Measurements from ENCODE around the gene CLUH. TPM values are rescaled to one million over a fixed set of nuclear protein-coding genes. Genes with fewer than 3 reads are reported as not detected.

CLUH gene
- polyA plus RNA-seq, 1 of the 3 experiments (the other 2 are of a cell fraction): 32.2 TPM

GRCh38 chr17:2682176-2682938 lies 29.2 kb downstream of the CLUH start:
- peaks cover 17% of the 10 kb centered on the region; the same call in 1 of the 2 replicates for H3K79me2 ChIP-seq (ENCODE audit: insufficient read depth)
- CTCF ChIA-PET: interaction anchor here (0.9 kb wide), 1 partner anchor 17 kb away, joined by 3 read pairs; no protein-coding TSS in a partner anchor

More at GRCh38 chr17:2682176-2682938, 29.2 kb downstream of the CLUH start:
- no peak for DNase-seq
- H3K9me3 ChIP-seq: no peaks in the 10 kb centered on the region
- H3K27me3 ChIP-seq (ENCODE audit: insufficient read depth): no peaks in the 10 kb centered on the region
- no peak overlapping the region for H2AFZ ChIP-seq (ENCODE audit: low read depth)
- WGBS (ENCODE audit: low lambda C conversion rate): 81% methylated on average over 3 of the region's 3 CpGs
- H3K9me2 ChIP-seq: no peaks in the 10 kb centered on the region
- peaks cover 0 to 4% of the 10 kb centered on the region in 2 experiments; a peak in 1 of 4 replicates for H3K4me1 ChIP-seq (ENCODE audit: control insufficient read depth in 1 of 2, insufficient read depth in 2 of 2, low read depth in 1 of 2, low read length in 1 of 2)
- POLR2A ChIA-PET: no interaction called here
- H3K4me2 ChIP-seq: no peak overlapping the region
- no peak for TF ChIP-seq MXI1 (IDR thresholded peaks at IDR 0.05; ENCODE audit: low read depth, low read length)
- TF ChIP-seq FOSL2 (IDR thresholded peaks at IDR 0.05; ENCODE audit: borderline replicate concordance, low read depth): no peak
- TF ChIP-seq NFIC (IDR thresholded peaks at IDR 0.05; ENCODE audit: borderline replicate concordance): no peak
- no peak for TF ChIP-seq JUND (IDR thresholded peaks at IDR 0.05)
- TF ChIP-seq EP300 (IDR thresholded peaks at IDR 0.05; ENCODE audit: borderline replicate concordance in 1 of 2, low read depth in 1 of 2, low read length in 1 of 2): no peak
- no peak for TF ChIP-seq TEAD4 (IDR thresholded peaks at IDR 0.05; ENCODE audit: borderline replicate concordance, insufficient read depth)
- TF ChIP-seq, protein P1, sequence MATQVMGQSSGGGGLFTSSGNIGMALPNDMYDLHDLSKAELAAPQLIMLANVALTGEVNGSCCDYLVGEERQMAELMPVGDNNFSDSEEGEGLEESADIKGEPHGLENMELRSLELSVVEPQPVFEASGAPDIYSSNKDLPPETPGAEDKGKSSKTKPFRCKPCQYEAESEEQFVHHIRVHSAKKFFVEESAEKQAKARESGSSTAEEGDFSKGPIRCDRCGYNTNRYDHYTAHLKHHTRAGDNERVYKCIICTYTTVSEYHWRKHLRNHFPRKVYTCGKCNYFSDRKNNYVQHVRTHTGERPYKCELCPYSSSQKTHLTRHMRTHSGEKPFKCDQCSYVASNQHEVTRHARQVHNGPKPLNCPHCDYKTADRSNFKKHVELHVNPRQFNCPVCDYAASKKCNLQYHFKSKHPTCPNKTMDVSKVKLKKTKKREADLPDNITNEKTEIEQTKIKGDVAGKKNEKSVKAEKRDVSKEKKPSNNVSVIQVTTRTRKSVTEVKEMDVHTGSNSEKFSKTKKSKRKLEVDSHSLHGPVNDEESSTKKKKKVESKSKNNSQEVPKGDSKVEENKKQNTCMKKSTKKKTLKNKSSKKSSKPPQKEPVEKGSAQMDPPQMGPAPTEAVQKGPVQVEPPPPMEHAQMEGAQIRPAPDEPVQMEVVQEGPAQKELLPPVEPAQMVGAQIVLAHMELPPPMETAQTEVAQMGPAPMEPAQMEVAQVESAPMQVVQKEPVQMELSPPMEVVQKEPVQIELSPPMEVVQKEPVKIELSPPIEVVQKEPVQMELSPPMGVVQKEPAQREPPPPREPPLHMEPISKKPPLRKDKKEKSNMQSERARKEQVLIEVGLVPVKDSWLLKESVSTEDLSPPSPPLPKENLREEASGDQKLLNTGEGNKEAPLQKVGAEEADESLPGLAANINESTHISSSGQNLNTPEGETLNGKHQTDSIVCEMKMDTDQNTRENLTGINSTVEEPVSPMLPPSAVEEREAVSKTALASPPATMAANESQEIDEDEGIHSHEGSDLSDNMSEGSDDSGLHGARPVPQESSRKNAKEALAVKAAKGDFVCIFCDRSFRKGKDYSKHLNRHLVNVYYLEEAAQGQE (IDR thresholded peaks at IDR 0.05; ENCODE audit: low read depth, low read length): no peak
- no peak for TF ChIP-seq CHD2 (IDR thresholded peaks at IDR 0.05; ENCODE audit: low read length, partially characterized antibody)
- TF ChIP-seq IRF3 (IDR thresholded peaks at IDR 0.05; ENCODE audit: low read depth, low read length): no peak
- no peak for TF ChIP-seq TCF12 (IDR thresholded peaks at IDR 0.05)
- no peak for TF ChIP-seq MAX (IDR thresholded peaks at IDR 0.05; ENCODE audit: low read depth)
- TF ChIP-seq RFX5 (IDR thresholded peaks at IDR 0.05; ENCODE audit: low read length): no peak
- TF ChIP-seq MEF2A (IDR thresholded peaks at IDR 0.05; ENCODE audit: borderline replicate concordance, low read depth): no peak
- TF ChIP-seq USF2 (IDR thresholded peaks at IDR 0.05; ENCODE audit: borderline replicate concordance, low read depth, low read length): no peak
- no peak for TF ChIP-seq RAD21 (IDR thresholded peaks at IDR 0.05; ENCODE audit: low read length)
- peaks cover 24% of the 10 kb centered on the region for H4K20me1 ChIP-seq (ENCODE audit: insufficient read depth)
- H3K36me3 ChIP-seq (replicated peaks in 1 of 2; ENCODE audit: control insufficient read depth in 1 of 2, insufficient read depth in 2 of 2, low read length in 1 of 2): peaks cover 54 to 58% of the 10 kb centered on the region in 2 experiments
- no peak overlapping the region for H3K4me3 ChIP-seq (ENCODE audit: low read depth in 2 of 2, low read length in 1 of 2)
- H3F3A ChIP-seq (replicated peaks; ENCODE audit: insufficient read depth): peaks cover 37% of the 10 kb centered on the region
- H3K9ac ChIP-seq: no peak overlapping the region
- H3K27ac ChIP-seq (ENCODE audit: low read depth in 2 of 2, low read length in 1 of 2): no peak overlapping the region

All from SK-N-SH (cell line).